Liver (tissue), 9 donors: Measurements from ENCODE around the gene LRP11. TPM values are rescaled to one million over a fixed set of nuclear protein-coding genes. Genes with fewer than 3 reads are reported as not detected.
"Not testable (repeated sequence)": the region's sequence is repeated elsewhere in the genome, so short reads cannot be mapped to it uniquely, and the experiment has no call there.

ENCODE experiments used
- DNase-seq: peaks from one replicate; pipeline ENCODE4 v3.0.0-alpha.2; 2017; ENCODE audit warnings: low spot score
- H3K27ac ChIP-seq, 2 donors: one replicate each; pipeline ENCODE4 v1.7.0; 2013; ENCODE audit warnings: inconsistent platforms in 2 of 2, low read length in 2 of 2, control low read depth in 1 of 2, low read depth in 1 of 2, mild to moderate bottlenecking in 1 of 2
- H3K27me3 ChIP-seq, 4 donors: one replicate each; pipeline versions ENCODE4 v1.6.1 to v1.7.0; 2013; ENCODE audit warnings: low read length in 3 of 4, inconsistent platforms in 1 of 4, mild to moderate bottlenecking in 1 of 4, moderate library complexity in 1 of 4; ENCODE audit not compliant: control insufficient read depth in 4 of 4, insufficient read depth in 4 of 4
- H3K36me3 ChIP-seq, 4 donors: one replicate each; pipeline versions ENCODE4 v1.6.1 to v1.7.0; 2013; ENCODE audit warnings: low read length in 3 of 4, mild to moderate bottlenecking in 3 of 4, low read depth in 1 of 4, moderate library complexity in 1 of 4; ENCODE audit not compliant: control insufficient read depth in 4 of 4, insufficient read depth in 3 of 4
- H3K4me1 ChIP-seq, 4 donors: one replicate each; pipeline versions ENCODE4 v1.6.1 to v1.7.0; 2013; ENCODE audit warnings: low read length in 3 of 4, mild to moderate bottlenecking in 3 of 4, moderate library complexity in 1 of 4; ENCODE audit not compliant: control insufficient read depth in 4 of 4, insufficient read depth in 4 of 4
- H3K4me3 ChIP-seq, 3 donors: one replicate each; pipeline versions ENCODE4 v1.6.1 to v1.7.0; 2013; ENCODE audit warnings: low read length in 3 of 3, control low read depth in 1 of 3, low read depth in 1 of 3, mild to moderate bottlenecking in 1 of 3
- H3K9ac ChIP-seq, 2 donors: one replicate each; pipeline ENCODE4 v1.7.0; 2013; ENCODE audit warnings: low read length in 2 of 2, mild to moderate bottlenecking in 2 of 2, moderate library complexity in 2 of 2, control low read depth in 1 of 2, low read depth in 1 of 2
- H3K9me3 ChIP-seq, 4 donors: one replicate each; pipeline versions ENCODE4 v1.6.1 to v1.7.0; 2013; ENCODE audit warnings: low read length in 3 of 4; ENCODE audit not compliant: control insufficient read depth in 4 of 4
- EGR1 ChIP-seq, 2 donors: IDR thresholded peaks; 2 replicates each; pipeline ENCODE4 v1.6.1; 2016 to 2018; ENCODE audit warnings: antibody characterized with exemption in 2 of 2, low read depth in 2 of 2
- FOXA1 ChIP-seq: IDR thresholded peaks from 2 replicates; pipeline ENCODE4 v1.6.1; 2016; ENCODE audit warnings: antibody characterized with exemption
- FOXA2 ChIP-seq: IDR thresholded peaks from 2 replicates; pipeline ENCODE4 v1.6.1; 2016; ENCODE audit warnings: antibody characterized with exemption
- GABPA ChIP-seq, 2 donors: IDR thresholded peaks in 1 of 2; conservative IDR thresholded peaks in 1 of 2; 2 replicates each; pipeline ENCODE4 v1.6.1; 2016; ENCODE audit warnings: antibody characterized with exemption in 2 of 2, mild to moderate bottlenecking in 1 of 2, moderate library complexity in 1 of 2
- HNF4A ChIP-seq, 2 donors: conservative IDR thresholded peaks; 2 replicates each; pipeline ENCODE4 v1.6.1; 2016; ENCODE audit warnings: antibody characterized with exemption in 2 of 2, mild to moderate bottlenecking in 2 of 2
- HNF4G ChIP-seq: IDR thresholded peaks from 2 replicates; pipeline ENCODE4 v1.6.1; 2016; ENCODE audit warnings: antibody characterized with exemption
- JUND ChIP-seq, 2 donors: IDR thresholded peaks; 2 replicates each; pipeline ENCODE4 v1.6.1; 2016; ENCODE audit warnings: antibody characterized with exemption in 2 of 2
- NR2F2 ChIP-seq: IDR thresholded peaks from 2 replicates; pipeline ENCODE4 v1.6.1; 2016; ENCODE audit warnings: antibody characterized with exemption
- RAD21 ChIP-seq, 2 donors: IDR thresholded peaks; 2 replicates each; pipeline ENCODE4 v1.6.1; 2016; ENCODE audit warnings: antibody characterized with exemption in 2 of 2, mild to moderate bottlenecking in 2 of 2
- RXRA ChIP-seq, 2 donors: IDR thresholded peaks; 2 replicates each; pipeline ENCODE4 v1.6.1; 2017 to 2018; ENCODE audit warnings: antibody characterized with exemption in 2 of 2, mild to moderate bottlenecking in 1 of 2
- SP1 ChIP-seq: IDR thresholded peaks from 2 replicates; pipeline ENCODE4 v1.6.1; 2018; ENCODE audit warnings: antibody characterized with exemption, mild to moderate bottlenecking
- TAF1 ChIP-seq: conservative IDR thresholded peaks from 2 replicates; pipeline ENCODE4 v1.6.1; 2016; ENCODE audit warnings: antibody characterized with exemption, mild to moderate bottlenecking
- YY1 ChIP-seq: IDR thresholded peaks from 2 replicates; pipeline ENCODE4 v1.6.1; 2016; ENCODE audit warnings: antibody characterized with exemption, mild to moderate bottlenecking
- ZBTB33 ChIP-seq: IDR thresholded peaks from 2 replicates; pipeline ENCODE4 v1.6.1; 2016; ENCODE audit warnings: antibody characterized with exemption
- WGBS: extraction: QIAGEN DNeasy Blood & Tissue Kit; methylation state at CpG from one replicate; pipeline ENCODE4 v1.1.7; 2013; 5-methylcytosine and 5-hydroxymethylcytosine counted together
- polyA plus RNA-seq, 2 donors: library from polyadenylated mRNA; stranded (reverse) in 1 of 2; unstranded in 1 of 2; fragments of 200-250 nt in 1 of 2; fragments of >200 nt in 1 of 2; fragmentation: Nextera tagmentation in 1 of 2; extraction: Ambion mirVana in 1 of 2; gene quantifications; one replicate each; pipeline versions ENCODE4 v1.2.1 to v1.2.3, GENCODE V29; 2013 to 2015
- total RNA-seq, 2 donors: library from RNA; depleted of rRNA; stranded (reverse); fragments of >200 nt; gene quantifications; one replicate each; pipeline ENCODE4 v1.2.3, GENCODE V29; 2014
- TF ChIP-seq, protein P1 (sequence below): IDR thresholded peaks from 2 replicates; pipeline ENCODE4 v1.6.1; 2016; ENCODE audit warnings: antibody characterized with exemption
- TF ChIP-seq, protein P2 (sequence below): IDR thresholded peaks from 2 replicates; pipeline ENCODE4 v1.6.1; 2016; ENCODE audit warnings: antibody characterized with exemption, mild to moderate bottlenecking
- donor health status: healthy.
- donor health status: healthy.
- donor health status: healthy.
- donor health status: healthy.
- donor health status: healthy.

LRP11 gene
- total and polyA plus RNA-seq, 4 donors: 3.4 to 13.3 (median 6.0) TPM

DNA sequence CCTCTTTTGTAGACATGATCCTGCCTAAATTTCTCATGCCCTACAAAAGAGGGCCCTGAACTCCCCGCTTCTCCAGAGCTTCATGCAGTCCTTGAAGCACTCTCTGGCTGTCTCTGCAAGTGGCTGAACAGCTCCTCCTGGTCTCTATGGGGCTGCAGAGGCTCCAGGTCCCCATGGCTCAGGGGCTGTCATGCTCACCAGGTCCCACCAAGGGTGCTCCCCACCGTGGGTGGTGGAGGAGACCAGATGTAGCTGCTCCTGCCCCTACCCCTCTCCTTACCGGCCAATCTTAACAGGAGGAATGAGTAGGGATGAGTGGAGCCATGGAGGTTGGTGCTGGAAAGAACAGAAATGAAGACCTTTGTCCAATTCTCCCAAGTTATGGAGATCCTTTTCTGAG lies 48.5 kb upstream of the LRP11 start:
- WGBS: 82% methylated on average over 3 of the region's 3 CpGs
- H3K4me3 ChIP-seq, H3K9me3 ChIP-seq, H3K4me1 ChIP-seq, H3K27ac ChIP-seq, DNase-seq, H3K36me3 ChIP-seq, H3K9ac ChIP-seq, H3K27me3 ChIP-seq: not testable (repeated sequence)

- H3K4me3 ChIP-seq: no peak overlapping the region
- no peak for TF ChIP-seq NR2F2
- no peak for TF ChIP-seq SP1
- no peak for TF ChIP-seq EGR1 (IDR thresholded peaks at IDR 0.05; ENCODE audit: low read depth in 2 of 2)
- no peak for TF ChIP-seq RXRA (IDR thresholded peaks at IDR 0.05)
- no peak for TF ChIP-seq RAD21 (IDR thresholded peaks at IDR 0.05)
- TF ChIP-seq, protein P1, sequence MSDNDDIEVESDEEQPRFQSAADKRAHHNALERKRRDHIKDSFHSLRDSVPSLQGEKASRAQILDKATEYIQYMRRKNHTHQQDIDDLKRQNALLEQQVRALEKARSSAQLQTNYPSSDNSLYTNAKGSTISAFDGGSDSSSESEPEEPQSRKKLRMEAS: no peak
- no peak for TF ChIP-seq FOXA2
- TF ChIP-seq YY1: no peak
- TF ChIP-seq GABPA (IDR thresholded peaks at IDR 0.05 in 1 of 2, conservative IDR thresholded peaks at IDR 0.05 in 1 of 2): no peak
- TF ChIP-seq ZBTB33: no peak
- no peak for TF ChIP-seq JUND (IDR thresholded peaks at IDR 0.05)
- TF ChIP-seq, protein P2, sequence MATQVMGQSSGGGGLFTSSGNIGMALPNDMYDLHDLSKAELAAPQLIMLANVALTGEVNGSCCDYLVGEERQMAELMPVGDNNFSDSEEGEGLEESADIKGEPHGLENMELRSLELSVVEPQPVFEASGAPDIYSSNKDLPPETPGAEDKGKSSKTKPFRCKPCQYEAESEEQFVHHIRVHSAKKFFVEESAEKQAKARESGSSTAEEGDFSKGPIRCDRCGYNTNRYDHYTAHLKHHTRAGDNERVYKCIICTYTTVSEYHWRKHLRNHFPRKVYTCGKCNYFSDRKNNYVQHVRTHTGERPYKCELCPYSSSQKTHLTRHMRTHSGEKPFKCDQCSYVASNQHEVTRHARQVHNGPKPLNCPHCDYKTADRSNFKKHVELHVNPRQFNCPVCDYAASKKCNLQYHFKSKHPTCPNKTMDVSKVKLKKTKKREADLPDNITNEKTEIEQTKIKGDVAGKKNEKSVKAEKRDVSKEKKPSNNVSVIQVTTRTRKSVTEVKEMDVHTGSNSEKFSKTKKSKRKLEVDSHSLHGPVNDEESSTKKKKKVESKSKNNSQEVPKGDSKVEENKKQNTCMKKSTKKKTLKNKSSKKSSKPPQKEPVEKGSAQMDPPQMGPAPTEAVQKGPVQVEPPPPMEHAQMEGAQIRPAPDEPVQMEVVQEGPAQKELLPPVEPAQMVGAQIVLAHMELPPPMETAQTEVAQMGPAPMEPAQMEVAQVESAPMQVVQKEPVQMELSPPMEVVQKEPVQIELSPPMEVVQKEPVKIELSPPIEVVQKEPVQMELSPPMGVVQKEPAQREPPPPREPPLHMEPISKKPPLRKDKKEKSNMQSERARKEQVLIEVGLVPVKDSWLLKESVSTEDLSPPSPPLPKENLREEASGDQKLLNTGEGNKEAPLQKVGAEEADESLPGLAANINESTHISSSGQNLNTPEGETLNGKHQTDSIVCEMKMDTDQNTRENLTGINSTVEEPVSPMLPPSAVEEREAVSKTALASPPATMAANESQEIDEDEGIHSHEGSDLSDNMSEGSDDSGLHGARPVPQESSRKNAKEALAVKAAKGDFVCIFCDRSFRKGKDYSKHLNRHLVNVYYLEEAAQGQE: no peak
- no peak for TF ChIP-seq HNF4A (conservative IDR thresholded peaks at IDR 0.05)
- TF ChIP-seq FOXA1: no peak
- no peak for TF ChIP-seq TAF1
- no peak for TF ChIP-seq HNF4G
- no peaks in the 10 kb centered on the region for H3K4me1 ChIP-seq
- H3K36me3 ChIP-seq: no peaks in the 10 kb centered on the region
- no peaks in the 10 kb centered on the region for H3K9me3 ChIP-seq
- WGBS: 96% methylated on average over 23 of the region's 23 CpGs
- no peak overlapping the region for H3K27ac ChIP-seq
- H3K27me3 ChIP-seq: no peaks in the 10 kb centered on the region
- H3K9ac ChIP-seq: no peak overlapping the region
- DNase-seq: no peak
Observed at GRCh38 chr6:149910721-149911151, 46.6 kb upstream of the LRP11 start.
